Body of pancreas (tissue), 4 donors: ENCODE measurements around the gene IL1R1. TPM values are rescaled to one million over a fixed set of nuclear protein-coding genes. Genes with fewer than 3 reads are reported as not detected.

Source experiments
- ATAC-seq: fragments of 150-250 bp; one replicate; pipeline ENCODE4 v1.9.1; 2016
- DNase-seq, 4 donors: peaks; one replicate each; pipeline ENCODE4 v3.0.0-alpha.2; 2019
- H3K27ac ChIP-seq, 4 donors: fragments of 200-600 bp; sonication (generic); 1 replicate in 3 of 4; 2 replicates in 1 of 4; pipeline versions ENCODE4 v1.5.1 to v1.6.1; 2016 to 2019; ENCODE audit warnings: mild to moderate bottlenecking in 1 of 4, mixed read lengths in 1 of 4, moderate library complexity in 1 of 4
- H3K27me3 ChIP-seq, 2 donors: fragments of 200-600 bp; sonication (generic); one replicate each; pipeline ENCODE4 v1.6.0; 2016; ENCODE audit warnings: mild to moderate bottlenecking in 1 of 2
- H3K36me3 ChIP-seq, 2 donors: fragments of 200-600 bp; sonication (generic); replicated peaks in 1 of 2; 2 replicates each; pipeline ENCODE4 v1.5.1; 2016; ENCODE audit warnings: low read depth in 2 of 2; ENCODE audit not compliant: insufficient read depth in 1 of 2
- H3K4me1 ChIP-seq: fragments of 200-600 bp; sonication (generic); one replicate; pipeline ENCODE4 v1.6.0; 2016
- H3K4me3 ChIP-seq, 2 donors: fragments of 200-600 bp; sonication (generic); 1 replicate in 1 of 2; 2 replicates in 1 of 2; pipeline ENCODE4 v1.5.1; 2016 to 2019
- H3K9me3 ChIP-seq, 3 donors: fragments of 200-600 bp; sonication (generic); 1 replicate in 2 of 3; 2 replicates in 1 of 3; pipeline ENCODE4 v1.5.1; 2016
- CTCF ChIP-seq, 7 experiments: fragments of 450-650 bp in 4 of 7; fragments of 200-600 bp in 3 of 7; sonication (generic) in 3 of 7; IDR thresholded peaks; one replicate each; pipeline ENCODE4 v1.5.1; 2016 to 2019; ENCODE audit warnings: antibody characterized with exemption in 7 of 7
- POLR2A ChIP-seq, 3 donors: fragments of 450-650 bp; IDR thresholded peaks; one replicate each; pipeline ENCODE4 v1.6.1; 2016; ENCODE audit warnings: antibody characterized with exemption in 3 of 3, mild to moderate bottlenecking in 2 of 3
- WGBS, 2 donors: methylation state at CpG; one replicate each; pipeline ENCODE4 v1.1.5; 2017; 5-methylcytosine and 5-hydroxymethylcytosine counted together
- intact Hi-C: fragments of 100-400 bp; cut with DNase I; formaldehyde crosslinking; loops from one replicate; pipeline ENCODE4 v1.15.1; 2023
- total RNA-seq, 2 donors: library from RNA; depleted of rRNA; stranded (reverse); fragments of >200 nt; gene quantifications; one replicate each; pipeline ENCODE4 v1.1.0, GENCODE V29; 2016

Gene IL1R1
- total RNA-seq, 2 donors from 2014 or later, result 53.4 to 55.4 TPM

- ATAC-seq (no peak), DNase-seq (no peak)
- 66 to 81% methylated on average over 4 of the region's 4 CpGs for WGBS, 2 donors
- H3K27me3 ChIP-seq, result no peaks in the 10 kb centered on the region
- no peak overlapping the region for H3K27ac ChIP-seq
- peaks cover 13% of the 10 kb centered on the region for H3K4me1 ChIP-seq
- intact Hi-C loops, result no loop called here
- TF ChIP-seq POLR2A (IDR thresholded peaks at IDR 0.05), result no peak
- TF ChIP-seq CTCF (IDR thresholded peaks at IDR 0.05), result no peak
- no peaks in the 10 kb centered on the region for H3K9me3 ChIP-seq
- H3K36me3 ChIP-seq, result no peaks in the 10 kb centered on the region
- no peak overlapping the region for H3K4me3 ChIP-seq
Observed at GRCh38 chr2:102138331-102138730, 4.2 kb upstream of the IL1R1 start.

DNA sequence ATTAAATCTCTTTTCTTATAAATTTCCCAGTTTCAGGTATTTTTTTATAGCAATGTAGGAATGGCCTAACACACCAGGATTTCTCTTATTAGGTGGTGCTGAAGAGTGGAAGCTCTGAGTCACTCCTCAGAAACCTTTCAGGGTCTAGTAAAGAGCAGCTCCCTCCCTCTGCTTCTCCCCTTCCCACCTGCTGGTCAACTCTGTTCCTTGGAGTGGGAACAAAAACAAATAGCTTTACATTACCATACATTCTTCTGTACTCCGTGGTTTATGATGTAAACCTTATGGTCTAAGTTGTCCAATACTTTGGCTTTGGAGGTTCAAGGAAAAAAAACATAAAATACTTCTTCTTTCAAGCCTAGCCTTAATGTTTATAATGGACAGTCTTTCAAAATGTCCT, 2.7 kb upstream of the IL1R1 start:
- Histone ChIP-seq H3K4me3 (no peak overlapping the region), H3K4me1 (peaks cover 24% of the 10 kb centered on the region), H3K27ac (no peak overlapping the region), H3K36me3 (no peaks in the 10 kb centered on the region), H3K27me3 (no peaks in the 10 kb centered on the region), H3K9me3 (no peaks in the 10 kb centered on the region)
- 70 to 83% methylated on average over 1 of the region's 1 CpG for WGBS, 2 donors
- DNase-seq, result no peak
- TF ChIP-seq CTCF (IDR thresholded peaks at IDR 0.05) (no peak), POLR2A (IDR thresholded peaks at IDR 0.05) (no peak)
- ATAC-seq, result no peak
- intact Hi-C loops, result no loop called here

- WGBS, 2 donors, result 91 to 100% methylated on average over 2 of the region's 2 CpGs
- Histone ChIP-seq H3K27ac (peak overlapping the region in 1 of 4 donors; percentile 1), H3K9me3 (no peaks in the 10 kb centered on the region), H3K27me3 (no peaks in the 10 kb centered on the region), H3K36me3 (no peaks in the 10 kb centered on the region), H3K4me1 (peaks cover 29% of the 10 kb centered on the region), H3K4me3 (no peak overlapping the region)
- ATAC-seq (no peak), DNase-seq (no peak)
- intact Hi-C loops, result no loop called here
- no peak for TF ChIP-seq POLR2A (IDR thresholded peaks at IDR 0.05)
- no peak for TF ChIP-seq CTCF (IDR thresholded peaks at IDR 0.05)
Observed at GRCh38 chr2:102140377-102140776, 2.2 kb upstream of the IL1R1 start.

DNA sequence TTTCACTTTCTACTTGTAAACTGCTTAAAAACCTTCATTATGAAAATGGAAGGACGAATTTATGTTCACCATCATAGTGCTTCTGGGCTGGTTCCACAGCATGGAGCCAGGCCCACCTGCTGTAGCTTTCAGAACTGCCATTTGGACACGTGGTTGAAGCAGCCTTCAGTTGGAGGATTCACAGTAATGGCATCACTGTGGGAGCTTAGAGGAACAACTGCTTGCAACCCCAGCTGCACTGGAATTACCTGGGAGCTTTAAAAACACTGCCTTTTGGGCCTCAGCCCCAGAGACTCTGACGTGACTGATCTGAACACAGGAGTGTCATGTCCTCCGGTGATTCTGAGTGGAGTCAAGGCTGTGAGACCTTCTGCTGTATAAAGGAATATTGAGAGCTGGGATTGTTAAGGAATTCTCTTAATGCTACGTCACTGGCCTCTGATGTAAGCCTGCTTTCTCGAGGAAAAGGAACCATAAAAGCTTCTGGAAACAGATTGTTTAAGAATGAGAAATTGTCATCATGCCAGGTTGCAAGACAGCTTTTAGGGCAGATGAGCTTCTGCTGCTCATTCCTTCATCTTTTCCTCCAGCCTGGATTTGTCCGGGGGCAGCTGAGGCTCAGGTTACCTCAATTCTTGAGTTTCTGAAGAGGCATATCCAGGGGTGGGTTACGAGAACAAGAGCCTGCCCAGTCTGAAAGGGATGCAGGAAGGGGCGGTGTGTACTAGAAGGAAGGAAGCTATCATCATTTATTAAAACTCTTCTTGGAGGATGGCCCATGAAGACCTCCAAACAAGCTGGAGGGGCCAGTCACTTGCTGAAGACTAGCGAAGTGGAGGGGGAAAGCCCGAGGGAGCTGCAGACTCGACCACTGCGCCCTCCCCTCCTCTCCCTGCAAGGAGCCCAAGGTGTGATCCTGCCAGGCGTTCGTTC, 1.3 kb upstream of the IL1R1 start:
- Histone ChIP-seq H3K27me3 (no peaks in the 10 kb centered on the region), H3K4me1 (peaks cover 38% of the 10 kb centered on the region), H3K36me3 (no peaks in the 10 kb centered on the region), H3K4me3 (no peak overlapping the region), H3K27ac (peak overlapping the region; percentile 84 to 98 (median 92)), H3K9me3 (no peaks in the 10 kb centered on the region)
- ATAC-seq, result no peak
- DNase-seq, result peak in 1 of 4 donors; percentile 29
- no peak for TF ChIP-seq POLR2A (IDR thresholded peaks at IDR 0.05)
- TF ChIP-seq CTCF (IDR thresholded peaks at IDR 0.05), result no peak
- intact Hi-C loops, result no loop called here
- 49 to 71% methylated on average over 11 to 15 of the region's 15 CpGs for WGBS, 2 donors
